DND-41 (cell line): ENCODE results near the gene RPS27.
"Not testable (repeated sequence)": the region's sequence is repeated elsewhere in the genome, so short reads cannot be mapped to it uniquely, and the experiment has no call there.

Experiments
- ATAC-seq: fragments of 200-7000 bp; cut with Tn5 transposase; 3 replicates; pipeline ENCODE4 v1.9.1; 2021; ENCODE audit warnings: low read depth; ENCODE audit not compliant: insufficient read depth
- DNase-seq: peaks from one replicate; pipeline ENCODE4 v3.0.0-alpha.2; 2020
- H2AFZ ChIP-seq: 2 replicates; pipeline ENCODE4 v1.6.0; 2012; ENCODE audit warnings: low read depth, low read length
- H3K27ac ChIP-seq: 2 replicates; pipeline ENCODE4 v1.5.1; 2012; ENCODE audit warnings: low read length, inconsistent platforms
- H3K27me3 ChIP-seq: fragments of 200-600 bp; sonication (generic); 2 replicates; pipeline ENCODE4 v1.6.0; 2012; ENCODE audit warnings: low read length, mild to moderate bottlenecking, inconsistent platforms; ENCODE audit not compliant: insufficient read depth, poor library complexity
- H3K36me3 ChIP-seq: 2 replicates; pipeline ENCODE4 v1.5.1; 2012; ENCODE audit warnings: low read length, inconsistent platforms; ENCODE audit not compliant: insufficient read depth
- H3K4me1 ChIP-seq: 2 replicates; pipeline ENCODE4 v1.5.1; 2012; ENCODE audit warnings: mild to moderate bottlenecking, low read length; ENCODE audit not compliant: insufficient read depth
- H3K4me2 ChIP-seq: 2 replicates; pipeline ENCODE4 v1.6.0; 2012; ENCODE audit warnings: mild to moderate bottlenecking, moderate library complexity, low read length, inconsistent platforms; ENCODE audit not compliant: insufficient read depth
- H3K4me3 ChIP-seq, 2 experiments: fragments of 200-600 bp in 1 of 2; shearing (Covaris generic) in 1 of 2; 2 replicates each; pipeline ENCODE4 v1.5.1; 2012 to 2016; ENCODE audit warnings: inconsistent platforms in 2 of 2, low read length in 2 of 2, mild to moderate bottlenecking in 2 of 2, low read depth in 1 of 2, moderate library complexity in 1 of 2
- H3K79me2 ChIP-seq: 2 replicates; pipeline ENCODE4 v1.6.0; 2012; ENCODE audit warnings: low read length, inconsistent platforms; ENCODE audit not compliant: insufficient read depth
- H3K9ac ChIP-seq: 2 replicates; pipeline ENCODE4 v1.6.0; 2012; ENCODE audit warnings: low read depth, mild to moderate bottlenecking, inconsistent platforms, low read length, moderate library complexity
- H3K9me3 ChIP-seq: 2 replicates; pipeline ENCODE4 v1.5.1; 2012; ENCODE audit warnings: low read length, moderate library complexity, mild to moderate bottlenecking, inconsistent platforms; ENCODE audit not compliant: insufficient read depth, severe bottlenecking
- H4K20me1 ChIP-seq: 2 replicates; pipeline ENCODE4 v1.6.0; 2012; ENCODE audit warnings: low read length; ENCODE audit not compliant: insufficient read depth
- EZH2 ChIP-seq: IDR thresholded peaks from 3 replicates; pipeline ENCODE4 v1.6.1; 2012; ENCODE audit warnings: borderline replicate concordance, low read depth, mild to moderate bottlenecking, moderate library complexity, low read length, inconsistent platforms; ENCODE audit not compliant: severe bottlenecking
- TF ChIP-seq, protein P1 (sequence below): IDR thresholded peaks from 2 replicates; pipeline ENCODE4 v1.5.1; 2012; ENCODE audit warnings: borderline replicate concordance, low read length, moderate library complexity, mild to moderate bottlenecking; ENCODE audit not compliant: poor library complexity, severe bottlenecking; ENCODE audit errors: extremely low read depth

RPS27 gene

DNA sequence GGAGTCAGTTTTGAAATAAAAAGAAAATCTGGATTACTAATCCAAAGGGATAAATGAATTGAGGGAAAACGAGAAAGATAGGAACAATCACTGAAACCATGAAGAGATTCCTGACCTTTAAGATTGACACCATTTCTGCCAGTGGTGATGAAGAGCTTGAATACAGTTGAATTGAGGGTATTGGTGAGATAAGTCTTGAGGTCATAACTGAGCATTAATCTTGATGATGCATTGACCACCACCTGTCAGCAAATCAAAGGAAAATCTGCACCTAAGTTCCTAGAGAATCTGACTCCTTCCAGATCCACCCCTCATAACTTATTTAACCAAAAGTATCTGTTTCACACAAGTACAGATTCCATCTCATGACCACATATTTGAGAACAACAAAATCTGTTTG lies 21.6 kb downstream of the RPS27 start:
- no peaks in the 10 kb centered on the region for H4K20me1 ChIP-seq
- no peak overlapping the region for H3K4me2 ChIP-seq
- no peak overlapping the region for H2AFZ ChIP-seq
- TF ChIP-seq, protein P1, sequence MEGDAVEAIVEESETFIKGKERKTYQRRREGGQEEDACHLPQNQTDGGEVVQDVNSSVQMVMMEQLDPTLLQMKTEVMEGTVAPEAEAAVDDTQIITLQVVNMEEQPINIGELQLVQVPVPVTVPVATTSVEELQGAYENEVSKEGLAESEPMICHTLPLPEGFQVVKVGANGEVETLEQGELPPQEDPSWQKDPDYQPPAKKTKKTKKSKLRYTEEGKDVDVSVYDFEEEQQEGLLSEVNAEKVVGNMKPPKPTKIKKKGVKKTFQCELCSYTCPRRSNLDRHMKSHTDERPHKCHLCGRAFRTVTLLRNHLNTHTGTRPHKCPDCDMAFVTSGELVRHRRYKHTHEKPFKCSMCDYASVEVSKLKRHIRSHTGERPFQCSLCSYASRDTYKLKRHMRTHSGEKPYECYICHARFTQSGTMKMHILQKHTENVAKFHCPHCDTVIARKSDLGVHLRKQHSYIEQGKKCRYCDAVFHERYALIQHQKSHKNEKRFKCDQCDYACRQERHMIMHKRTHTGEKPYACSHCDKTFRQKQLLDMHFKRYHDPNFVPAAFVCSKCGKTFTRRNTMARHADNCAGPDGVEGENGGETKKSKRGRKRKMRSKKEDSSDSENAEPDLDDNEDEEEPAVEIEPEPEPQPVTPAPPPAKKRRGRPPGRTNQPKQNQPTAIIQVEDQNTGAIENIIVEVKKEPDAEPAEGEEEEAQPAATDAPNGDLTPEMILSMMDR, result no peak
- TF ChIP-seq EZH2, result no peak
- H3K9ac ChIP-seq, result no peak overlapping the region
- H3K36me3 ChIP-seq, result no peaks in the 10 kb centered on the region
- H3K4me1 ChIP-seq, result no peaks in the 10 kb centered on the region
- H3K27ac ChIP-seq, result no peak overlapping the region
- no peaks in the 10 kb centered on the region for H3K79me2 ChIP-seq
- DNase-seq (no peak), ATAC-seq (no peak)
- no peaks in the 10 kb centered on the region for H3K27me3 ChIP-seq
- no peak overlapping the region for H3K4me3 ChIP-seq
- H3K9me3 ChIP-seq, result no peaks in the 10 kb centered on the region

DNA sequence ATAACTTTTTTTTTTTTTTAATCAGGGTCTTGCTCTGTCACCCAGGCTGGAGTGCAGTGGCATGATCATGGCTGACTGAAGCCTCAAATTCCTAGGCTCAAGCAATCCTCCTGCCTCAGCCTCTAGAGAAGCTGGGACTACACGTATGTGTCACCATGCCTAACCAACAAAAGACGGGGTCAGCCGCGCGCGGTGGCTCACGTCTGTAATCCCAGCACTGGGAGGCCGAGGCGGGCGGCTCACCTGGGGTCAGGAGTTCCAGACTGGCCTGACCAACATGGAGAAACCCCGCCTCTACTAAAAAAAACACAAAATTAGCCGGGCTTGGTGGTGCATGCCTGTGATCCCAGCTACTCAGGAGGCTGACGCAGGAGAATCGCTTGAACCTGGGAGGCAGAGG lies 22.0 kb downstream of the RPS27 start:
- not testable (repeated sequence) for H3K79me2 ChIP-seq, ATAC-seq, H4K20me1 ChIP-seq, H3K4me1 ChIP-seq, H3K4me3 ChIP-seq, H2AFZ ChIP-seq, H3K9me3 ChIP-seq, H3K27me3 ChIP-seq, H3K36me3 ChIP-seq, H3K9ac ChIP-seq, H3K27ac ChIP-seq, DNase-seq, H3K4me2 ChIP-seq

DNA sequence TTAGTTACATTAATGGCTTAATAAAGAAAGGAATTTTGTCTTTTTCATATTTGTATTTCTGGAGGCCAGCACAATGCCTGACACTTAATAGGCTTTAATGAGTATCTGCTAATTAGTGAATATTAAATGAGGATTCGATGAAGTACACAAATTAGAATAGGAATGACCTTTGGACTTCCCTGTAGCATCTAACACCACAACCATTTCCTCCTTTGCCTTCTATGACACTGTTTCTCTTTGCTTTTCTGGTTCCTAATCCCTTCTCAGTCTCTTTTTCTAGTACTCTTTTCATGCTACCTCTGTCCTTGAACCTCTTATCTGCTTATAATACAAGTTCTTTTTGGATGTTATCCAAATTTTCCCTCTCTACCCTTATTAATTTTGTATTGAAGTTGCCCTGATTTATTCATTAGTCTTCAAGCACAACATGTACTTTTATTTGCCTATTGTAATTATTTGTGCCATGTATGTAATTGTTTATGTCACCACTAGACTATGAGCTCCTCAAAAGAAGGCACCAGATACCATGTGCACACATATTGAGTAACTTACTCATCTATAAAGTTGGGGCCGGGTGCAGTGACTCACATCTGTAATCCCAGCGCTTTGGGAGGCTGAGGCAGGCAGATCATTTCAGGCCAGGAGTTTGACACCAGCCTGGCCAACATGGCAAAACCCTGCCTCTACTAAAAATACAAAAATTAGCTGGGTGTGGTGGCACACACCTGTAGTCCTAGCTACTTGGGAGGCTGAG lies 23.8 kb downstream of the RPS27 start:
- H2AFZ ChIP-seq, result no peak overlapping the region
- H3K27ac ChIP-seq, result no peak overlapping the region
- DNase-seq (no peak), ATAC-seq (no peak)
- TF ChIP-seq, protein P1, result no peak
- no peak for TF ChIP-seq EZH2
- H4K20me1 ChIP-seq, result no peaks in the 10 kb centered on the region
- no peak overlapping the region for H3K4me3 ChIP-seq
- H3K4me1 ChIP-seq, result no peaks in the 10 kb centered on the region
- H3K36me3 ChIP-seq, result no peaks in the 10 kb centered on the region
- no peaks in the 10 kb centered on the region for H3K9me3 ChIP-seq
- H3K4me2 ChIP-seq, result no peak overlapping the region
- H3K27me3 ChIP-seq, result no peaks in the 10 kb centered on the region
- no peaks in the 10 kb centered on the region for H3K79me2 ChIP-seq
- H3K9ac ChIP-seq, result no peak overlapping the region

DNA sequence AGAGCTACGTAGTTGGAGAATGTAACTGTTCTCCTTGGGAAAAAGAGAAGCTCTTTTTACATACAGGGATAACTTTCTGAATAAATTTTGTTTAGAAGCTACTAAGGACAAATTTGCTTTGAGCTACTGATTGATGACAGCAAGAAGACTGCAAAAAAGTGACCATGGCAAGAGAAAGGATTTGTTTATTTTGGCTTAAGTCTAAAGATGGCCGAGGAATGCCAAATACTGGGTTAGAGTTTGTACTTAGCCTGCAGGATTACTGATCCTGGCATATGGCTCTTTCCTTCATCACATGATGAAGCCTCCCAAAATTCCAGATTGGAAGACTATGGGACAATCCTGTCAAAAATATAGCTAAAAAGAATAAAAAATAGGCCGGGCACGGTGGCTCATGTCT lies 28.7 kb downstream of the RPS27 start:
- H3K4me2 ChIP-seq, result no peak overlapping the region
- no peaks in the 10 kb centered on the region for H3K79me2 ChIP-seq
- no peak overlapping the region for H3K4me3 ChIP-seq
- no peaks in the 10 kb centered on the region for H3K27me3 ChIP-seq
- ATAC-seq (no peak), DNase-seq (no peak)
- no peaks in the 10 kb centered on the region for H4K20me1 ChIP-seq
- no peaks in the 10 kb centered on the region for H3K36me3 ChIP-seq
- TF ChIP-seq, protein P1, result no peak
- TF ChIP-seq EZH2, result no peak
- no peaks in the 10 kb centered on the region for H3K4me1 ChIP-seq
- no peak overlapping the region for H2AFZ ChIP-seq
- H3K9me3 ChIP-seq, result no peaks in the 10 kb centered on the region
- H3K9ac ChIP-seq, result no peak overlapping the region
- H3K27ac ChIP-seq, result no peak overlapping the region
